ENCODE measurements around the gene ZNF407.

ZNF407 gene

DNA sequence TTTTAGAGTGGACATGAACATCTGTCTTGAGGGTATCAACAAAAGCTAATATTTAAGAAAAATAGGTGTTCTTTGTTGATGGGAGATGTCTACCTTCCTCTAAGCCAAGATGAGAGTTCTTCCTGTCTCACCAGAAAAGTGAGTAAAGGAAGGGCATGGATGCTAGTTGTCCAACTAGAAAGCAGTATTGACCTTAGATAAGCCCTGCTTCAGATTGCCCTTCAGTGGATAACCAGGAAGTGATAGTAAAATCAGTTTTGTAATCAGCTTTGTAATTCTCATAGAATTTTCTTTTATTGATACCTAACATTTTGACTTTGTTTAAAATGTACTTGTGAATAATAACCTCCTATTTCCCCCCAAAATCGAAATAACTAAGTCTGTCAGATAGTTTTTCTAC, 134.7 kb downstream of the ZNF407 start:
- no peak for DNase-seq

DNA sequence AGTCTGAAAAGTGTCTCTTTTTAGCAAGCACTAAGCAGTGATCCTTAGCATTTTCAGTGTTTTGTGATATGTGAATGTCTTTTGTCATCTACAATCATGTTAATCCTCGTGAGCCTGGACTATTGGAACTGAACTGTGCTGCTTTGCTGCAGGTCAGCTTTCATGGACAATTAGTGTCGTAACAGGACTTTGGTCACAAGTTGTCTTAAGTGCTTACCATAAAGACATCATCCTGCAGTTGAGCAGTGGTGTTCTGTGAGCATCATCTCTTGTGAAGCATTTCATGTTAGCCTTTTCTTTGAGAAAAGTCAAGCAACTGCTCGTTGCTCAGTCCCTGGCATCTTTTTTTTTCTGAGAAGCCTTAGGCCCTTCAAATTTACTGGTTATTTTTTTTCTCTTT, 135.9 kb downstream of the ZNF407 start:
- no peak for DNase-seq

DNA sequence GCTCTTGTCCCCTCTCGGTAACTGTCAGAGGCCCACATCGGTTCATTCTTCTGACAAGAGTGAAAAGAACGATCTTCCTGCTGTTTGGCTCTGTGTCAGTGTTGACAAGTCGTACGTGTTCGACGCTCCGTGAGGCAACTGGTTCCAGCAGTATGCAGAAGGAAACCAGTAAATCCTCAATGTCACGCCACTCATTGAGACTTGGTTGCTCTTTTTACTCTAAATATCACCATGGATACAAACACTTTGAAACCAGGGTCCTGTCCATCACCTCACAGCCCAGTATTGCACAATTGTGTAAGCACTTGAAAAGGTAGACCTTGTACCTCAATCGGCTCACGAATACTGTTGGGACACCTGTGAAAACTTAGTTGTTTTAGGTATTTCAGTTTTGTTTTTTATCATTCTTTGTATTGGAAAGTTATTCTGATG, 136.4 kb downstream of the ZNF407 start:
- no peak for DNase-seq

DNA sequence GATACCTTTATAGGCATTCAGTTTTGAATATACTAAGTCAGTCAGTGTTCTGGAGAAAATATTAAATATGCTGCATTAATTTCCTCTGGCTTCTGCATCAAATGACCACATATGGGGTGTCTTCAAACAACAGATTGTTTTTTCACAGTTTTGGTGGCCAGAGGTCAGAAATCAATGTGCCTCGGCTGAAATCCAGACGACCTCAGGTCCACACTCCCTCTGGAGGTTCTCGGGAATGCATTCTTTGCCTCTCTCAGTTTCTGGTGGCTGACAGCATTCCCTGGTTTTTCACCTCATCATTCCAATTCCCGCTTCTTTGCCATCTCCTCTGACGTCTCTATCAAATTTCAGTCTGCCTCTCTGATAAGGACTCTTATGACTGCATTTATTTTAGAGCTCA, 142.3 kb downstream of the ZNF407 start:
- DNase-seq: no peak

DNA sequence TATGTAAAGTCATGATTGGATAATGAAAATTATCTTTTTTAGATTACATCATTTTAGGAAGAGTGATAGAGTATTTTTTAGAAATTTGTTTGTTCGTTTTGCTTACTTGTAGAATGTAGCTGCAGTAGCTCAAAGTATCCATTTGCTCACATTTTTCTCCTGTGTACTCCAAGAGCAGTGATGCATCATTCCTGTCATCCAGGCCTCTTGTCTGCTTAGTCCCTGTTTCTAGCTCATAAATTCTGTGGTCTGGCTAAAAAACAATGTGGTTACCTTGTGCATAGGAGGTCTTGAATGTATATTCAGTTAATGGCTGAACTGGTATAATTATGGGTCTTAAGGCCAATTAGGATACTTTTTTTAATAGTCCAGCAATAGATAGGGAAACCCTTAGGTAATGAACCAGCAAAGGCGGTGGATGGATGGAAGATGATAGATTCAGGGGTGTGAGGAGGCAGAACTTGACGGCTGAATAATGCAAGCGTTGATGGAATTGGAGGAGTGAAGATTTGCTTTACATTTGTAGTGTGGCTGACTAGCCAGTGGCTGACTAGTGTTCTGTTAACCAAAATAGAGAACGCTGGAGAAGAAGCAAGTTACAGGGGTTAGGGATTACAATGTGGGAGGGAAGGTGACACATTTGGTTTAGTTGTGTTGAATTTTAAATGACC, 145.0 kb downstream of the ZNF407 start:
- no peak for DNase-seq

DNA sequence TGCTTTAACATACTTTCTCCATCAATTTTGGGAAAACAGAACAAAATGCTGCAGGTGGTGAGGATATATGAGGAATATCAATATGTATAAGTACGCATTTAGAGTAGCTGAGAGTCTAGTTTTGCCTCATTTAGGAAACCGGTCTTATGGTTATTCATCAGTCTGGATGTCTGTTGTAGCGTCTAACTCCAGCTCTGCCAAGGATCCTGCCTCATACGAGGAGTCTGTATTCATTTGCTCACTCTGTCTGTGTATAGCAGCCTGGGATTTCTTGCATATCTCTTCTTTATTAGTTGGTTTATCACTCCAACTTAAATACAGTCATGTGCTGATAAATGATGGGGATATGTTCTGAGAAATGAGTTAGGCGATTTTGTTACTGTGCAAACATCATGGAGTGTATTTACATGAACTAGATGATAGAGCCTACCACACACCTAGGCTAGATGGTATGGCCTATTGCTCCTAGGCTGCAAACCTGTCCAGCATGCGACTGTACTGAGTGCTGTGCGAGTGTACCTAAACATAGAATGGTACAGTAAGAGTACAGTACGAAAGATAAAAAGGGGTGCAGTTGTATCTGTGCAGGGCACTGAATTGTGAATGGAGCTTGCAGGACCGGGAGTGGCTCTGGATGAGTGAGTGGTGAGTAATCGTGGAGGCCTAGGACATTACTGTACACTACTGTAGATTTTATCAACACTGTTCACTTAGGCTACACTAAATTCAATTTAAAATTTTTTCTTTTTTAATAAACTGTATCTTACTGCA, 148.1 kb downstream of the ZNF407 start:
- no peak for DNase-seq

DNA sequence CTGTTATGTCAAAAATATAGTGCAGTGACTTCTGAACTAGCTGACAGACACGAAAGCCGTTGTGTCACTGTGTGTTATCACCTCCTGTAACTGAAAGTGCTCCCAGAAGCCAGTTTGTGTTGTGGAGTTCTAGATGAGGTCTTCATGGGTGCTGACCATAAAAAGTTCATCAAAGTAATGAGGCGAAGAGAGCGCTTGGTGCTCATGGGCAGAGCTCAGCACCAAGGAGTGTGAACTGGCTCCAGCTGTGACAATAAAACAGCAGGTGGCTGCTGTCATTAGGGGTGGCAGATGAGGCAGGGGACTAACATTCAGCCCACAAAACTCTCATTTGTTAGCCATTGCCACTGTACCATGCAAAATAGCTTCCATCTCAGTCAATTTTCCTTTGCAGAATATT, 151.1 kb downstream of the ZNF407 start:
- no peak for DNase-seq

DNA sequence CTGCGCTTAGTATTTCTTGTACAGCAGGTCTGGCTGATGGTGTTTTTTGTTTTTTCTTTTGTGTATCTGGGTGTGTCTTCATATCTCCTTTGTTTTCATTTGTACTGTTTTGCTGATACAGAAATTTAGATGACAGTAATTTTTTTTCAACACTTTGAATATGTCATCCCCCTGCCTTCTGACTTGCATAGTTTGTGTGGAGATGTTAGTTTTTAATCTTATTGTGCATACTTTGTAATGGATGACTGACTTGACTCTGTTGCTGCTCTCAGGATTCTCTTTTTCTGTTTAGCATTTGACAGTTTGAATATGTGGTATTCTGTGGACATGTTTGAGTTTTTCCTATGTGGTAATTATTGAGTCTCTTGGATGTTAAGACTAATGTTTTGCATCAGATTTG, 161.3 kb downstream of the ZNF407 start:
- DNase-seq: no peak

DNA sequence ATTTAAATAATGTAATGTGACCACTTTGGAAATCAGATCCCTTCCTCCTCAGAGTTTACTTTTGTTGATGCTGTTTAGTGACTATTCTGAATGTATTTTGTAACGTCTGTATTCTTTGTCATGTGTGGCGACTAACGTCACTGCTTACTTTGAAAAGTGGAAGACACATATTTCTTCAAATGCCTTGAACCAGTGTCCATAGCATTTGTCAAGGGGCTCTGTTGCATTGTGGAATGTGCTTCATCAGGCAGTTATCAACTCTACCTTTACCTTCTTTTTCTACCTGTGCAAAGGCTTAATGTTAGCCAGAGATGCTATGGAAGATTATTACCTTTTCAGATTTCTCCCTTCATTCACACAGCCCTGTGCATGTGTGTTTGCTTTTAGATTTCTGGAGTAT, 162.4 kb downstream of the ZNF407 start:
- no peak for DNase-seq

DNA sequence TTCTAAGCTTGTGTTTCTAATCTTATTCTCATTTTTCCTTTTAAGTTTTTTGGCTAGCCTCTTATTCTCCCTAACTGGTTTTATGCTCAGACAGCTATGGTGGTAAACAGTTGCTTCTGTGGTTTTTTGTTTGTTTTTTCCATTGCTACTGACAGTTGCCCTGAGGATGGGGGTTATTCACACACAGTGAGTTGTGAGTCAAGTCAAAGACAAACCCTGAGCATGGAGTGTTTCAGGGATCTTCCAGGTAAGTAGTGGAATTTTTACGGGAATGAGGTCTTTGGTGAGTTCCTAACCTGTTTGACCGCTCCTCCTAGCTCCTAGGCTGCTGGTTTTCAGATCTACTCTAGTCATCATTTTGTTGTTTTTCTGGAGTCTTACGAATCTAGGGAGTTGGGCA, 162.8 kb downstream of the ZNF407 start:
- DNase-seq: no peak

DNA sequence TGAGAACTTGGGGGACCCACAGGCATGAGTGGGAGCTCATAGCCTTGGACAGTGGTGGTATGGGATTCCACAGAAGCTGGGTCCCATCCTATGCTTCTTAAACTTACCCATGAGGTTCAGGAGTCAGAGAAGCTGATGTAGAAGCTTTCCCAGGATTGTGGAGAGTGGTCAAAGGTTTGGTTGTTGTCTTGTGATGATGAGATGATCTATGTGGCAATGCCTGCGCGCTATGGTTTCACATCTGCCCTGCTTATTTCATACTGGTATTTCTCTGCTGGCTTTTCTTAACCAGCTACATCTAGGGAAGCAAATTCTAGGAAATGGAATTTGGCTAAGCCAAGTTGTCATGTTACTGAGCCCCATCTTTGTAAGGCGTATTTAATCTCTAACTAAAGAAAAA, 168.6 kb downstream of the ZNF407 start:
- no peak for DNase-seq

DNA sequence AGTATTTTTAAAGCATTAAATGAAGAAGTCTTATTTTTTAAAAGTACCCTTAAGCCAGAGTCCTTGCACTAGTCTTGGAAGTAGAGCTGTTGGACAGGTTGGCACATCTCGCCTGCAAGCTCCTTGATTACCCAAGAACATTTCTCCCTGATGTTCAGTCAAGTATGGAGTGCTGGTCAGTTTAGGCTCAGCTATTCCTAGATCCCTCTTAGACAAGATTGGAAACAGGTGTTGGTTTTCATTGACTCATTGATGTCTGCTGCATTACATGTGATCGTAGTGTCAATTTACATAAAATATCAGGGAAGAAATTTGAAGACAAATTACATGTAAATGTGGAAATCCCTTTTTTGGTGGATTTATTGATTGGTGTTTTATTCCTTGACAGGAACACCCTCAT, 170.4 kb downstream of the ZNF407 start:
- DNase-seq: no peak

DNA sequence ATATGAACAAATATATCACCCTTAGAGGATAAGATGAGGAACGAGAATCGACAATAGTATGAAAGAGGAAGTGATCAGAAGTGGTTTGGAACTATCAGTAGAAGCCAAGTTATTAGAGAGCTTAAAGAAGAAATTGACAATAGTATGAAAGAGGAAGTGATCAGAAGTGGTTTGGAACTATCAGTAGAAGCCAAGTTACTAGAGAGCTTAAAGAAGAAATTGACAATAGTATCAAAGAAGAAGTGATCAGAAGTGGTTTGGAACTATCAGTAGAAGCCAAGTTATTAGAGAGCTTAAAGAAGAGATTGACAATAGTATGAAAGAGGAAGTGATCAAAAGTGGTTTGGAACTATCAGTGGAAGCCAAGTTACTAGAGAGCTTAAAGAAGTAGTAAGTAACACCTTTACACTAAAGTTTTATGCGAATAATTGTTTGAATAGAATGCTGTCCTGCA, 175.5 kb downstream of the ZNF407 start:
- DNase-seq: no peak

DNA sequence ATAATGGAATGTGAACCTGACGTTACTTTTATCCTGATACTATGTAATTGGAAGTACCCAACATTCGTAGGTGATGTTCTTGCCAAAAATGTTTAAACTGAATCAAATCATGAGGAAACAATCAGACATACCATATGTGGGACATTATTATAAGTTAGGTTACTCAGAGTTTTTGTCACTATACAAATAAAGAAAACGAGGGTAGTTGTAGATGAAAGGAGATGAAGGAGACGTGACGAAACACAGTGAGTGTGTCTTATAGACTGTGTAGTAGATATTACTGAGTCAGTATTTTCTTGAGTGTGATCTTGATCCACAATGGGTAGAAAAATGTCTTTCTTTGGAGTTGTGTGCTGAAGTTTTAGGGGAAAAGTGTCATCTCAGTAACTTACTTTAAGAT, 176.8 kb downstream of the ZNF407 start:
- no peak for DNase-seq

DNA sequence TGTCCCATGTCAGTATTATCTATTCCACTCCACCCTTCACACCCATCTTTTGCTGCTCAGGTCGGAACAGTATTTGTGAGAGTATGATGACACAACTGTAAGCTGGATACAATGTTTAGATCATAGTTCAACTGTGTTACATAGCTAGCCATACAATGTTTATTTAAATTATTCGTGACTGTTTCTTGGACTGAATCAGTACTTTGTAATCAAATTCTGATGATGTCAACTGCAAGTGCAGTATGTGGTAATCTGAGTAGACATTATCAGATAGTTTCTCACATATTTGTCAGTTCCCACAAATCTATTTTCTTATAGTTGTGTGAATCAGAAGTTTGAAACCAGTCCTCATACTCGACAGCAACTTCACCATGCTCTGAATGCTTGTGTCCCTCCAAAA, 177.6 kb downstream of the ZNF407 start:
- DNase-seq: no peak

DNA sequence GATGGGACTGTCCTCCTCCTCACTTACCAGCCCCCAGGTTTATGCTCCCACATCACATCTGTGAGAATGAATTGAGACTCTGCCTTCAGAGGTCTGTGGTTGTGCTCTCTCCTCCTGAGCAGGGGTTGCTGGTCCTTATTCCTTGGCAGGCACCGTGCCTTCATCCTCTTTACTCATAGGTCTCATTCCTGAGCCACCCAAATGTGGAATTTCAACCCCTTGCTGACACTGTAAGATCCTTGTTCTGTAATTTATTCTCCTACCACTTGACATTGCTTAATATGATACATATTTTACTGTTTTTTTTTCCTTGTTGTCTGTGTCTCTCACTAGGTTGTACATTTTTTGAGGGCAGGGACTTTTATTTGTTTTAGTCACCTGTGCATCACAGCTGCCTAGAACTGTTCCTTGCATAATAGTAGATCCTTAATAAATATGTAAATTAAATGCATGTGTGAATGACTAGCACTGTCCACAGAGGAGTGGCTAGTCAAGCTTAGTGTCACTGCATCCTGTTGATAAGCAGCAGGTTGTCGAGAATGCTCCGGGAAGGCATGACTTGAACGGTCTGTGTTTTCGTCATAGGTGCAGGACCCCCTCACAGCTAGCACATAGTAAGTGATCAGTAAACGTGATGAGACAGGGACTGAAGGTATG, 180.6 kb downstream of the ZNF407 start:
- DNase-seq: no peak

DNA sequence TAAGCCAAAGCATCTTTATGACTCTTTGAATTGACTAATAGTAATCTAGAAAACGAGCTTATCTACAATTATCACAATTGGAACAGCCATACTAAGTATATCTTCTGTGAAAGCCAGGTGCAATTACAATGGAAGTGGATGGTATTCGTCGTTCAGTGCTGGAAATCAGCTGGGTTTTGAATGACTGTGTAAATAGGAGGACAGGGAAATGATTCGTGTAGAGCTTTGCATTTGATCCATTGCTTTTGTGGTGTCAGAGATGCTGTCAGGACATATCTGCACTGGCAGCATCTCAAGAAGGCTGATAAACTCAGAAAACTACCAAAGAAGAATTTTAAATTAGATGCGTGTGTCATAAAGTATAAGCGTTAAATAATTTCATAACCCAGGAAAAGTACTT, 187.1 kb downstream of the ZNF407 start:
- DNase-seq: no peak

DNA sequence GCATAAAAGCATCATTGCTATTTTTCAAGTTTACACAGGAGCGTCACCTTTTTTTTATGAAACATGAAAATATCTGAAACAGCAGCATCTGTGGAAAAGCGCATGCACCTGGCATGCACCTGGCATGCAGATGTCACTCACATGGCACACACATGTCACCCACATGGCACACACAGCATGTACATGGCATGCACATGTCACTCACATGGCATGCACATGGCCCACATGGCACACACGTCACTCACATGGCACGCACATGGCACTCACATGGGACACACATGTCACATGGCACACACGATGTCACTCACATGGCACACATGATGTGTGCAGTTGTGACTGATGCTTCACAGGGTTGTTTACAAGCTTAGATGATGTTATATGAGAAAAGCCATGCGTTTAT, 188.0 kb downstream of the ZNF407 start:
- no peak for DNase-seq

DNA sequence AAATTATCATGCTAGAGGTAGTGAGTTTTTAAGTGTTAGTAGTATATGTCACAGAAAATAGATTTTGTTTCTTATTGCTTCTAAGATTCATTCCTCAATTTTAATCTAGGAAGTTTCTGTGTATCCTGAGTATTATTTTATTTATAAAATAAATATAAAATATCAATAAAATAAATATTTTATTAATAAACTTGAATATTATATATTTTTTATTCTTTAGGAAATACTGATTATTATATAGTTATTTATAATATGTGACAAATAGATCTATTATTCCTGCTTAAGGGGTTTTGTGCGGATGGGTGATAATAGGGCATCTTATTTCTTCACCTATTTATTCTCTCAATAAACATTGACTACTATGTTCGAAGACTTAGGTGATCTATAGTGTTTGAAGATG, 191.0 kb downstream of the ZNF407 start:
- DNase-seq: no peak

DNA sequence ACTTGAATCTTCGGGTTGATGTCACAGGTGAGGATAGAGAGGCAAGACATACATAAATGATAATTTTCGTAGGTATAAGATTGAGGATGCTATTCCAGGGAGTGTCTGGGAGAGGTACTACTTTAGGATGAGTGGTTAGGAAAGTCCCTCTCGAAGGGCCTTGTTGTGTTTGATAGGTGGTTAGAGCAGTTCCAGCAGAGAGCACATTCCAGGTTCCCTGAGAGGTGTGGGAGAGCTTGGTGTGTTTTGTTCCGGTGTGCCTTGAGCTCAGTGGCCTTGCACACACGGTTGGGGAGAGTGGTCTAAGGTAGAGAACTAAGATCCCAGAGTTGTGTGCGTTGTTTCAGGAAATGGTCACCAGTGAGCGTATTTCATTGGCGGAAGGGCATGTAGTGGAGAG, 191.4 kb downstream of the ZNF407 start:
- no peak for DNase-seq

DNA sequence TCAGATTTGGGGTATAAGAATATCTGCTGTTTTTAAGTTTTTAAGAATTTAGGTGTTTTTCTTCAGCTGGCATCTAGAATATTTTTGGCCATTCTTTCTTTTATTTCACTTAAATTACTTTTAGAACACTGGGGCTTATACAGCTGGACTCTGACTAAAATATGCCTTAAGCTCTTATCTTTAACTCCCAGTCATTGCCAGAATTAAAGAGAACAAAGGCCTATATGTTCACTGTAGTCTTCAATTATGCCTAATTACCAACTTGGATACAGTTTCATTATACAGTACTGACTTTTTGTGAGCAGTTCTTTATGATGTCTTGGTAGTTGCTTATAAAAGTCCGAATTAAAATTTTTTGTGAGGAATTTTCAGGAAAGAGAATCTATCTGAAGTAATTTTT, 192.8 kb downstream of the ZNF407 start:
- DNase-seq: no peak

DNA sequence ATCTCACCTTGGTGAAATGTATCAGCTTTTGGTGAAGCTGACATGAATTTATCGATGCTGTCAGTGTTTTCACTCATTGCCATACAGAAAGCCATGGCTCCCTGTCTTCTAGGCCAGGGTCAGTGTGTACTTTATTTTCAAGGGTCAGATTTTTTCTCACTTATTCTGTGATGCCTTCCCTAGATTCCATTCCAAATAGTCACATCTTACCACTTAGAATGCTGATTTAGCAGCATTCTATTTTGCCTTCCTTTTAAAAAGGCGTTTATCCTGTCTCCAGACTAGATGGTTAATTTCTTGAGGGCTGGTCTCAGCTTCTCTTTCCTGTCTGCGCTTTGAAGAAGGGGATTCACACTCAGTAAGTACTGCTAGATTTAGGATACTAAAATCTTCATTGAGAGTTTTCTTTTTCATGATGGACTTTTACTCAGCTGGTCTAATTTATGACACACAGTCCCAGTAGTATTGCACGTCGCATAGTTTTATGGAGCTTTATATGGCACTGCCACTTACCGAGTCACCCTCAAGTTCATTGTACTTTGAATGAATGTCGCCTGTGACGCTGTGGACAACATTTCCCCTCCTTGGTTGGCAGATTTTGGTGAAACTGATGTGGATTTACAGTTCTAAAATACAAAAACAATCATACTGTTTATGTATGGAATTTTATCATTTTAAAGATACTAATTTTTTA, 194.0 kb downstream of the ZNF407 start:
- DNase-seq: no peak

DNA sequence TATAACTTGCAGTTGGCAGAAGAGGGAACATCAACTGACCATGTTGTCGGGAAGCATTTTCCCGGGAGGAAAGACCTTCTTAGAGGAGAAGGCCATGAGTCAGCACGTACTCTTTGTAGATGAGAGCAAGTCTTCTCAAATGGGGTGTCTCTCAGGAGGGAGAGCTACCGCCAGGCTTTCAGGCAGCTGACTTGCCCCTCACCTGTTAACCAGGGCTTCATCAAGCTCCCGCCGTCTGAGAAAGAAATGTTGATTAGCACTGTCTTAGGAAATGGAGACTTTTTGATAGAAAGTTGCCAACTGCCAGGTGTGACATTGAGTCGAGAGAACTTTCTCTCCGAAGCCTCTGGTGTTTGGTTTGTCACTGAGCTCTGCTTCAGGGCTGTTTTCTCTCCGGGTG, 196.1 kb downstream of the ZNF407 start:
- no peak for DNase-seq

DNA sequence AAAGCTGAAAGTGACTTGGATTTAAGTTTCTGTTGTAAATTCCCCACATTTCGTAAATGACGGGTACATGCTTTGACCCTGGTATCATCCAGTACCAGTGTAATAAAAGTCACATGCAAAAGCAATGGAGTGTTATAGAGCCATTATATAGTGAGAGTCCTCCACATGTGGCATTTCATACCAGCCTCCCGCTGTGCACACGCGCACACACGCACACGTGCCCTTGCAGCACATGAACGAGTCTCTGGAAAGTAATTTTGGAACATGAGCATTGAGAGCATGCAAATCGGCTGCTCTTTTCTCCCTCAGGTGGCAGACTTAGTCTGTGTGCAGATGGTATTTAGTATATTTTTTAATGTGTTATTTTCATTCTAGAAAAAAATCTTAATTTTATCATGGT, 198.1 kb downstream of the ZNF407 start:
- no peak for DNase-seq

Data from cerebellar nuclear complex (tissue), 1 donor.